Neuronal stem cell (in vitro differentiated cells): ENCODE measurements around the gene FLNA.

ENCODE experiments used
- DNase-seq: peaks from one replicate; pipeline ENCODE4 v3.0.0-alpha.2; 2013; ENCODE audit warnings: low spot score
- H2AFZ ChIP-seq: one replicate; pipeline ENCODE4 v1.6.1; 2013; ENCODE audit warnings: mild to moderate bottlenecking, low read length, inconsistent platforms
- H2AK5ac ChIP-seq: 2 replicates; pipeline ENCODE4 v1.6.1; 2013; ENCODE audit warnings: low read depth, mild to moderate bottlenecking, inconsistent platforms, low read length, moderate library complexity, mixed read lengths
- H2BK120ac ChIP-seq: 2 replicates; pipeline ENCODE4 v1.6.1; 2013; ENCODE audit warnings: low read depth, mild to moderate bottlenecking, inconsistent platforms, low read length, moderate library complexity, mixed read lengths
- H2BK12ac ChIP-seq: one replicate; pipeline ENCODE4 v1.6.1; 2013; ENCODE audit warnings: low read length, inconsistent platforms
- H2BK15ac ChIP-seq: 2 replicates; pipeline ENCODE4 v1.6.1; 2013; ENCODE audit warnings: mild to moderate bottlenecking, low read length, inconsistent platforms, mixed read lengths
- H2BK5ac ChIP-seq: one replicate; pipeline ENCODE4 v1.6.1; 2013; ENCODE audit warnings: inconsistent platforms, mild to moderate bottlenecking, low read length, moderate library complexity
- H3K14ac ChIP-seq: one replicate; pipeline ENCODE4 v1.6.1; 2013; ENCODE audit warnings: low read length, inconsistent platforms
- H3K18ac ChIP-seq: 2 replicates; pipeline ENCODE4 v1.6.1; 2013; ENCODE audit warnings: low read length, inconsistent platforms
- H3K23ac ChIP-seq: 2 replicates; pipeline ENCODE4 v1.6.1; 2013; ENCODE audit warnings: low read depth, mild to moderate bottlenecking, mixed read lengths, low read length, inconsistent platforms; ENCODE audit not compliant: poor library complexity
- H3K27ac ChIP-seq: replicated peaks from 3 replicates; pipeline ENCODE4 v1.5.1; 2013; ENCODE audit warnings: low read length, inconsistent platforms
- H3K27me3 ChIP-seq, 3 experiments: 2 replicates each; pipeline ENCODE4 v1.6.1; 2013; ENCODE audit warnings: low read length in 3 of 3, mild to moderate bottlenecking in 2 of 3, inconsistent platforms in 1 of 3, low read depth in 1 of 3, mixed read lengths in 1 of 3, moderate library complexity in 1 of 3; ENCODE audit not compliant: control insufficient read depth in 3 of 3, insufficient read depth in 3 of 3
- H3K36me3 ChIP-seq, 2 donors: replicated peaks in 1 of 2; 2 replicates each; pipeline ENCODE4 v1.6.1; 2013; ENCODE audit warnings: low read length in 2 of 2; ENCODE audit not compliant: control insufficient read depth in 2 of 2, insufficient read depth in 2 of 2
- H3K4ac ChIP-seq: 2 replicates; pipeline ENCODE4 v1.6.1; 2013; ENCODE audit warnings: inconsistent platforms, mild to moderate bottlenecking, low read length, moderate library complexity
- H3K4me1 ChIP-seq, 2 donors: 1 replicate in 1 of 2; 2 replicates in 1 of 2; pipeline ENCODE4 v1.6.1; 2013; ENCODE audit warnings: low read length in 2 of 2, low read depth in 1 of 2; ENCODE audit not compliant: control insufficient read depth in 2 of 2, insufficient read depth in 1 of 2
- H3K4me2 ChIP-seq: one replicate; pipeline ENCODE4 v1.6.1; 2013; ENCODE audit warnings: mild to moderate bottlenecking, low read length, inconsistent platforms; ENCODE audit not compliant: insufficient read depth, poor library complexity, severe bottlenecking
- H3K4me3 ChIP-seq, 2 donors: 2 replicates each; pipeline ENCODE4 v1.5.1; 2013; ENCODE audit warnings: low read length in 2 of 2, mild to moderate bottlenecking in 2 of 2, inconsistent platforms in 1 of 2, moderate library complexity in 1 of 2
- H3K79me1 ChIP-seq: one replicate; pipeline ENCODE4 v1.6.1; 2013; ENCODE audit warnings: low read depth, mild to moderate bottlenecking, inconsistent platforms, low read length, moderate library complexity
- H3K9ac ChIP-seq: one replicate; pipeline ENCODE4 v1.6.1; 2013; ENCODE audit warnings: mild to moderate bottlenecking, low read depth, low read length, inconsistent platforms; ENCODE audit not compliant: poor library complexity
- H3K9me3 ChIP-seq, 2 donors: replicated peaks in 1 of 2; 2 replicates each; pipeline versions ENCODE3 to v1.6.1; 2013; ENCODE audit warnings: low read length in 2 of 2, mild to moderate bottlenecking in 2 of 2, inconsistent platforms in 1 of 2, low read depth in 1 of 2, mixed read lengths in 1 of 2, moderate library complexity in 1 of 2; ENCODE audit not compliant: control insufficient read depth in 2 of 2, insufficient read depth in 1 of 2
- H4K8ac ChIP-seq: one replicate; pipeline ENCODE4 v1.6.1; 2013; ENCODE audit warnings: low read depth, mild to moderate bottlenecking, inconsistent platforms, low read length, moderate library complexity
- H4K91ac ChIP-seq: one replicate; pipeline ENCODE4 v1.6.1; 2013; ENCODE audit warnings: low read length, low read depth, mild to moderate bottlenecking, inconsistent platforms; ENCODE audit not compliant: poor library complexity
- WGBS, 2 donors: extraction: QIAGEN DNeasy Blood & Tissue Kit; methylation state at CpG; one replicate each; pipeline ENCODE4 v1.1.7; 2013; ENCODE audit warnings: missing lambda C conversion rate in 2 of 2, mixed read lengths in 1 of 2; ENCODE audit not compliant: insufficient read length in 2 of 2, insufficient replicate concordance in 1 of 2; ENCODE audit errors: extremely low coverage in 2 of 2; 5-methylcytosine and 5-hydroxymethylcytosine counted together

The FLNA gene

DNA sequence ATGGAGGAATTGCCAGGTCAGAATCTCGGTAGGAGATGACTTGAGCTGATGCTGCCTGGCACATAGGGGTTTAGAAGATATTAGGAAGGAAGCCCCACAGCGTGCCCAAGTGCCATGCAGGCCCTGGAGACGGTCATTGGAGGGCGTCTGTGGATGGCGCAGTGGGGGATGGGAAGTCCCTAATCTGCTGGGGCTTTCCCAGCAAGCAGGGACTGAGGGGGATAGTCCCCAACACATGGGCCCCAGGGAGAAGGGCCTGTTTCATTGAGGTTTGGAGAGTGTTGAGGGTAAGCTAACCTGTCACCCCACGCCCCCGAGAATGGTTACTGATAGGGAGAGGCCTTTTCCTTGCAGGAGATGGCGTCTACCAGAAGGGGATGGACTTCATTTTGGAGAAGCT is 44.8 kb upstream of the FLNA start:
- H2BK5ac ChIP-seq: no peak overlapping the region
- no peak overlapping the region for H3K14ac ChIP-seq
- no peaks in the 10 kb centered on the region for H3K79me1 ChIP-seq
- H3K4me2 ChIP-seq: no peak overlapping the region
- H4K91ac ChIP-seq: no peak overlapping the region
- no peaks in the 10 kb centered on the region for H3K9me3 ChIP-seq
- no peak overlapping the region for H2AK5ac ChIP-seq
- H3K4me1 ChIP-seq: no peaks in the 10 kb centered on the region
- no peak overlapping the region for H3K27ac ChIP-seq
- no peak overlapping the region for H3K4me3 ChIP-seq
- no peak overlapping the region for H2BK12ac ChIP-seq
- H3K4ac ChIP-seq: no peak overlapping the region
- no peak overlapping the region for H2BK15ac ChIP-seq
- DNase-seq: no peak
- no peaks in the 10 kb centered on the region for H3K27me3 ChIP-seq
- no peak overlapping the region for H3K9ac ChIP-seq
- H2AFZ ChIP-seq: no peak overlapping the region
- H3K18ac ChIP-seq: no peak overlapping the region
- H3K36me3 ChIP-seq: peaks cover 0 to 6% of the 10 kb centered on the region in 2 donors
- WGBS, 2 donors: no CpG with 5 or more reads among the region's 8 CpGs
- H3K23ac ChIP-seq: no peak overlapping the region
- no peak overlapping the region for H2BK120ac ChIP-seq
- H4K8ac ChIP-seq: no peak overlapping the region

GRCh38 chrX:154417157-154417556 is 42.7 kb upstream of the FLNA start:
- no peak overlapping the region for H3K9ac ChIP-seq
- H3K4me2 ChIP-seq: no peak overlapping the region
- no peak overlapping the region for H2AK5ac ChIP-seq
- WGBS, 2 donors: no CpG with 5 or more reads among the region's 7 CpGs
- H3K23ac ChIP-seq: no peak overlapping the region
- no peak overlapping the region for H2BK5ac ChIP-seq
- H2BK120ac ChIP-seq: no peak overlapping the region
- H3K27me3 ChIP-seq: no peaks in the 10 kb centered on the region
- H3K4me3 ChIP-seq: no peak overlapping the region
- H3K9me3 ChIP-seq: no peaks in the 10 kb centered on the region
- no peak overlapping the region for H3K18ac ChIP-seq
- no peak overlapping the region for H4K91ac ChIP-seq
- H2AFZ ChIP-seq: no peak overlapping the region
- no peak for DNase-seq
- no peak overlapping the region for H3K14ac ChIP-seq
- H3K4me1 ChIP-seq: peaks cover 0 to 3% of the 10 kb centered on the region in 2 donors
- H3K79me1 ChIP-seq: no peaks in the 10 kb centered on the region
- H3K27ac ChIP-seq: no peak overlapping the region
- no peak overlapping the region for H2BK15ac ChIP-seq
- peaks cover 7 to 17% of the 10 kb centered on the region in 2 donors for H3K36me3 ChIP-seq
- H3K4ac ChIP-seq: no peak overlapping the region
- H2BK12ac ChIP-seq: no peak overlapping the region
- no peak overlapping the region for H4K8ac ChIP-seq

DNA sequence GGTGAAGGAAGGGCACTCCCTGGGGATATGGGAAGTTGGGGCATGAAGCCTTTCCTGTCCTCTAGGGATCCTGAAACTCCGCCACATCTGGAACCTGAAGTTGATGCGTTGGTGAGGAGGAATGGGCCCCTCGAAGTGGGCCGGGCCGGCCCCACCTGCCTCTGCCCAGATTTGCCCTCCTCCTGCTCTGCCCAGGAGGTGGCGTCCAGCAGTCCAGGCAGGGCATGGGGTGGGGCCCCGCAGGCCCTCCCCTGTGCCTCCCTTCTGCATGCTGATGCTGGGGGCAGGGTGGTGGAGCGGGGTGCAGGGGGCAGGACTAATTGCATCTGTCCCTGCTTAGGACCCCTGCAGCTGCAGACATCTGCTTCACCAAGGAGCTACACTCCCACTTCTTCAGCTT is 38.7 kb upstream of the FLNA start:
- no peaks in the 10 kb centered on the region for H3K27me3 ChIP-seq
- H2AK5ac ChIP-seq: no peak overlapping the region
- H3K27ac ChIP-seq: no peak overlapping the region
- H3K4ac ChIP-seq: no peak overlapping the region
- no peak overlapping the region for H3K9ac ChIP-seq
- no peak overlapping the region for H3K23ac ChIP-seq
- no peak for DNase-seq
- no peak overlapping the region for H2BK12ac ChIP-seq
- H3K4me1 ChIP-seq: peaks cover 0 to 9% of the 10 kb centered on the region in 2 donors
- no peak overlapping the region for H2BK5ac ChIP-seq
- H3K4me2 ChIP-seq: no peak overlapping the region
- no peak overlapping the region for H3K18ac ChIP-seq
- no peak overlapping the region for H4K8ac ChIP-seq
- no peaks in the 10 kb centered on the region for H3K9me3 ChIP-seq
- H2BK120ac ChIP-seq: no peak overlapping the region
- H3K4me3 ChIP-seq: no peak overlapping the region
- WGBS, 2 donors: no CpG with 5 or more reads among the region's 8 CpGs
- H2AFZ ChIP-seq: no peak overlapping the region
- H3K14ac ChIP-seq: no peak overlapping the region
- H3K36me3 ChIP-seq: peaks cover 7 to 17% of the 10 kb centered on the region in 2 donors
- no peaks in the 10 kb centered on the region for H3K79me1 ChIP-seq
- H4K91ac ChIP-seq: no peak overlapping the region
- no peak overlapping the region for H2BK15ac ChIP-seq

DNA sequence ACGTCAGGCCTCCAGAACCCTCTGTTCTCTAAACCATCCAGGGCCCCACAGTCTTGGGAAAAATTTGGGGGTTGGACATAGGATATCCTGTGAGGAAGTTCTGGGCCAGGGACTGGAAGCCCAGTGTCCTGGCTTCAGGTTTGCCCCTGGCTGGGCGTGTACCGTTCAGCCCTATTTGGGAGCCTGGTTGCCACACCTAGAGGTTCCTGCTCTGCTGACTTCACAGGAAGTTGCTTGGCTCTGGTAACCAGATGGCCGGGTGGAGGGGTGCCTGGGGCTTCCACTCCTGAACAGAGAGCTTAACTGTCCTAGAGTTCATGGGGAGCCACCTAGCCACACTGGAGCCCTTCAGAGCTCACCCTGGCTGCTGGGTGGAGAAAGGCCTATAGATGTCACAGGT is 38.0 kb upstream of the FLNA start:
- no peak overlapping the region for H4K8ac ChIP-seq
- H3K14ac ChIP-seq: no peak overlapping the region
- peaks cover 7 to 17% of the 10 kb centered on the region in 2 donors for H3K36me3 ChIP-seq
- no peak overlapping the region for H3K23ac ChIP-seq
- H3K18ac ChIP-seq: peak overlapping the region; percentile 35
- no peak overlapping the region for H3K9ac ChIP-seq
- peak overlapping the region; percentile 32 for H3K27ac ChIP-seq
- H3K4ac ChIP-seq: no peak overlapping the region
- no peak overlapping the region for H2BK12ac ChIP-seq
- H2BK5ac ChIP-seq: no peak overlapping the region
- no peak overlapping the region for H4K91ac ChIP-seq
- no peaks in the 10 kb centered on the region for H3K27me3 ChIP-seq
- peaks cover 0 to 9% of the 10 kb centered on the region in 2 donors for H3K4me1 ChIP-seq
- no CpG with 5 or more reads among the region's 4 CpGs for WGBS, 2 donors
- peak overlapping the region; percentile 61 to 72 for H3K4me3 ChIP-seq
- H2AK5ac ChIP-seq: no peak overlapping the region
- no peaks in the 10 kb centered on the region for H3K79me1 ChIP-seq
- H2BK15ac ChIP-seq: no peak overlapping the region
- DNase-seq: no peak
- peak overlapping the region; percentile 80 for H2AFZ ChIP-seq
- peak overlapping the region; percentile 62 for H3K4me2 ChIP-seq
- no peak overlapping the region for H2BK120ac ChIP-seq
- no peaks in the 10 kb centered on the region for H3K9me3 ChIP-seq
